Mesothelial cell of epicardium (in vitro differentiated cells): ENCODE measurements around the gene SMIM35. TPM values are rescaled to one million over a fixed set of nuclear protein-coding genes. Genes with fewer than 3 reads are reported as not detected.

Experiments used
- DNase-seq, 2 experiments: peaks; one replicate each; pipeline ENCODE4 v3.0.0; 2021; ENCODE audit warnings: low spot score in 2 of 2; ENCODE audit not compliant: unreplicated experiment in 2 of 2
- H3K27ac Mint-ChIP-seq: 2 replicates; pipeline ENCODE4 v1.8.0; 2021; ENCODE audit warnings: mixed read lengths
- H3K27me3 Mint-ChIP-seq: 2 replicates; pipeline ENCODE4 v1.8.0; 2021; ENCODE audit warnings: low read depth, mixed read lengths
- H3K36me3 Mint-ChIP-seq: 2 replicates; pipeline ENCODE4 v1.8.0; 2021; ENCODE audit warnings: mixed read lengths
- H3K4me1 Mint-ChIP-seq: 2 replicates; pipeline ENCODE4 v1.8.0; 2021; ENCODE audit warnings: mixed read lengths
- H3K4me3 Mint-ChIP-seq: 2 replicates; pipeline ENCODE4 v1.8.0; 2021; ENCODE audit warnings: mild to moderate bottlenecking, moderate library complexity, mixed read lengths
- H3K9me3 Mint-ChIP-seq: 2 replicates; pipeline ENCODE4 v1.8.0; 2021; ENCODE audit warnings: mixed read lengths
- CTCF ChIP-seq: fragments of 200-600 bp; sonication (generic); IDR thresholded peaks from one replicate; pipeline ENCODE4 v1.5.0; 2021; ENCODE audit warnings: antibody characterized with exemption; ENCODE audit not compliant: unreplicated experiment
- total RNA-seq: library from RNA; stranded (reverse); gene quantifications from 3 replicates; pipeline ENCODE4 v1.2.1, GENCODE V29; 2021

Gene SMIM35
- total RNA-seq, 1 donor from 2014 or later: not detected

DNA sequence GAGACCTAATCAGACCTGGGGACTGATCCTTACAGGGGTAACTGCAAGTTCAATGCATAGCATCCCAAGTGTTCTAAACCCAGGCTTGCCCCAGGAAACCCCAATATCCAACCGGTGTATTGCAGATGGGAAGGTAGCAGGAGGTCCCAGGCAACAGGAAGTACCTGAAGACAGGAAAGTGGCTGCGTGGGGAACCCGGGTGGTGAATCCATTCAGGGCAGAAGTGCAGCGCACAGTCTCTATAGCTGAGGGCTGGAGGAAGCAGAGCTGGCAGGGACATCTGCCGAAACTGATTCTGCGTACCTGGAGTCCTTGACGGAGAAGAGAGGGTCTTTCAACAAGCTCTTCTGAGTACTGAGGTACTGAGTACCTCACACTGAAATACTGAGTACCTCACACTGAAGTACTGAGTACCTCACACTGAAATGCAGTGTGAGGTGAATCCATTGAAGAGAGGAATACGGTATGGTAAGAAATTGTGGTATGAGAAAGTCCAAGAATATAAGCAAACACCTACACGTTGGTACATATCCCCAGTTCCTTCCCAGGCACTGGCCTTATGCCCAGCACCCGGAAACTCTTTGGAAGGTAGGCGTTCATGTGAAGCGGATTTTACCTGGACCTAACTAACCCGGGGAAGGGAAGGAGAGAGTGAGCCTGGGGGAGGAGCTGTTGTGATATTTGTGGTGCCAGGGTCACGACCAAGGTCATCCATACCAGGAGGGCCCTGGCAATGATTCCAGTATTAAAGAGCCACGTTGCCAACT lies 45.8 kb upstream of the SMIM35 start:
- Mint-ChIP-seq H3K4me1 (peaks cover 20% of the 10 kb centered on the region), H3K9me3 (no peaks in the 10 kb centered on the region), H3K36me3 (no peaks in the 10 kb centered on the region), H3K27me3 (peaks cover 33% of the 10 kb centered on the region), H3K4me3 (no peak overlapping the region), H3K27ac (no peak overlapping the region)
- no peak for TF ChIP-seq CTCF
- DNase-seq: no peak

- H3K27ac Mint-ChIP-seq: peak overlapping the region; percentile 70
- H3K9me3 Mint-ChIP-seq: no peaks in the 10 kb centered on the region
- H3K4me1 Mint-ChIP-seq: peaks cover 23% of the 10 kb centered on the region
- no peak overlapping the region for H3K4me3 Mint-ChIP-seq
- TF ChIP-seq CTCF: no peak
- DNase-seq: no peak
- H3K27me3 Mint-ChIP-seq: peaks cover 14% of the 10 kb centered on the region
- H3K36me3 Mint-ChIP-seq: no peaks in the 10 kb centered on the region
These were observed 42.9 kb upstream of the SMIM35 start for GRCh38 chr11:118129471-118130172.

DNA sequence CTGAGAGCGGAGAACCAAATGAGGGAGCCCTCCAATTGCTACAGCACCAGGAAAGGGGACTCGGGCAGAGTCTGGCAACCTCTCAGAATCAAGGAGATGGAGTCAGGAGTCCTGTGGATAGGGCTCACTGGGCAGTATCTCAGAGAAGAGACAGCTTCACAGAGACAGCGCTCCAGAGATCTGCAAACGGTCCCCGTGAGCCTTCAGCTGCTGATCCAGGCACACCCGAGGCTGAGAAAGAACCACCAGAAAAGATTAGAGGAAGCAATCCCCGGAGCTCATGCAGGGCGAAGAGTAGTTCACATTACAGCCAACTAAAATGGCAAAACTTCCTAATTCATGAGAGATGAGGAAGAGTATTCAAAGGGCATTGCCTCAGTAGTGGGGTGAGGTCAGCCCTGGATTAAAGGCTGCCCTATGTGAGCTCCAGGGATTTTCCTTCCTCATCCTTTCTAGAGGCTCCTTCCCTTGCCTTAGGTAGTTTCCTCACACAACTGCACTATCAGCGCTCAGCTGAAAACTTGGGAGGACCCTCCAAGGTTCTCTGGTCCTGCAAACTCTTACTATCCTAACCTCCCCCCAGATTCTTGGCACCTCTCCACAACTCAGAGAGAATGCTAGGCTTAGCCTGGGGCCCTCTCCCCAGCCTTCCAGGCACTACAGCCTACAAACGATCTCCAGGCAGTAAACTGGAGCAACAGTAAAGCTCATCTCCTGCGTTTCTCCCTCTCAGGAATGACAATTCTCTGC lies 42.1 kb upstream of the SMIM35 start:
- H3K4me3 Mint-ChIP-seq: peak overlapping the region; percentile 2
- peak overlapping the region; percentile 70 for H3K27ac Mint-ChIP-seq
- H3K4me1 Mint-ChIP-seq: peaks cover 23% of the 10 kb centered on the region
- peaks cover 7% of the 10 kb centered on the region for H3K27me3 Mint-ChIP-seq
- no peaks in the 10 kb centered on the region for H3K9me3 Mint-ChIP-seq
- no peaks in the 10 kb centered on the region for H3K36me3 Mint-ChIP-seq
- TF ChIP-seq CTCF: no peak
- DNase-seq: peak in 1 of 2 experiments; percentile 62

DNA sequence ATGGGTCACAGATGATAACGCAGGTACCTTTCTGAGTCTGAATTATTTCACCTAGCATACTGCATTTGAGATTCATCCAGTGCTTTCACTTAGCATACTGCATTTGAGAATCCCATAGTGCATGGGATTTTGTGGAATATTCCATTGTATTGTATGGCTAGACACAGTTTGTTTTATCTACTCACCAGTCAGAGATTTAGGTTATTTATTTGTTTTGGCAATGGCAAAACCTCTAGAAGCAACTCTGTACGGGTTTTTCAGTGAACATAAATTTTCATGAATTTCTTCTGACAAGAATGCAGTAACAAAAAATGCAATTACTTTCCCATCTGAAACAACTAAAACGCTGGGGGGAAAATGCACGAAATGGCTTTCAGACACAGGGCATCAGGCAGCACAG lies 41.5 kb upstream of the SMIM35 start:
- Mint-ChIP-seq H3K9me3 (no peaks in the 10 kb centered on the region), H3K27me3 (peaks cover 3% of the 10 kb centered on the region), H3K4me1 (peaks cover 23% of the 10 kb centered on the region), H3K27ac (peak overlapping the region; percentile 48), H3K4me3 (peak overlapping the region; percentile 2), H3K36me3 (no peaks in the 10 kb centered on the region)
- no peak for DNase-seq
- no peak for TF ChIP-seq CTCF

GRCh38 chr11:118126082-118126838 lies 39.5 kb upstream of the SMIM35 start:
- TF ChIP-seq CTCF: no peak
- H3K27ac Mint-ChIP-seq: no peak overlapping the region
- DNase-seq: no peak
- H3K36me3 Mint-ChIP-seq: no peaks in the 10 kb centered on the region
- H3K9me3 Mint-ChIP-seq: no peaks in the 10 kb centered on the region
- H3K4me3 Mint-ChIP-seq: no peak overlapping the region
- H3K27me3 Mint-ChIP-seq: peaks cover 10% of the 10 kb centered on the region
- peaks cover 23% of the 10 kb centered on the region for H3K4me1 Mint-ChIP-seq
